Measurements from ENCODE around the gene TNS3.

Gene TNS3

GRCh38 chr7:47226696-47227095, 355.2 kb downstream of the TNS3 start:
- no peak for DNase-seq (ENCODE audit: low spot score)

GRCh38 chr7:47225387-47226131, 356.4 kb downstream of the TNS3 start:
- no peak for DNase-seq (ENCODE audit: low spot score)

Measured in SW480 (cell line).